ENCODE results near the gene RAPGEF1.

DNA sequence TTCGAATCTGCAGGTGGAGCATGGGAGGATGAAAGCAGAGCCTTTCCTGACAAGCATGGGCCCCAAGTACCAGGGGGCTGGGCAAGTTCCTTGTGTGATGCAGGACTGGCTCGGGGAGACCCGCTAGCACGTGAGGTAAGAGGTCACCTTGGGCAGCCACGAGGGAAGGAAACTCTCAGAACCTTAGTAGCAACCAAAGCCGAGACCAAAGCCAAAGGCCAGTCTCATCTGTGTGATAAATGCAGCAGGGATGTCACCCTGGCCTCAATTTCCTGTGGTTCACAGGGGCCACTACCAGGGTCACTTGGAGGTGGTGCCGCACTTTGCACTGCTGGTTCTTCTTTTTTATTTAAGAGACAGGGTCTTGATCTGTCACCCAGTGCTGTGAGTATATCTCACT, 155.0 kb downstream of the RAPGEF1 start:
- TF ChIP-seq, protein P1, sequence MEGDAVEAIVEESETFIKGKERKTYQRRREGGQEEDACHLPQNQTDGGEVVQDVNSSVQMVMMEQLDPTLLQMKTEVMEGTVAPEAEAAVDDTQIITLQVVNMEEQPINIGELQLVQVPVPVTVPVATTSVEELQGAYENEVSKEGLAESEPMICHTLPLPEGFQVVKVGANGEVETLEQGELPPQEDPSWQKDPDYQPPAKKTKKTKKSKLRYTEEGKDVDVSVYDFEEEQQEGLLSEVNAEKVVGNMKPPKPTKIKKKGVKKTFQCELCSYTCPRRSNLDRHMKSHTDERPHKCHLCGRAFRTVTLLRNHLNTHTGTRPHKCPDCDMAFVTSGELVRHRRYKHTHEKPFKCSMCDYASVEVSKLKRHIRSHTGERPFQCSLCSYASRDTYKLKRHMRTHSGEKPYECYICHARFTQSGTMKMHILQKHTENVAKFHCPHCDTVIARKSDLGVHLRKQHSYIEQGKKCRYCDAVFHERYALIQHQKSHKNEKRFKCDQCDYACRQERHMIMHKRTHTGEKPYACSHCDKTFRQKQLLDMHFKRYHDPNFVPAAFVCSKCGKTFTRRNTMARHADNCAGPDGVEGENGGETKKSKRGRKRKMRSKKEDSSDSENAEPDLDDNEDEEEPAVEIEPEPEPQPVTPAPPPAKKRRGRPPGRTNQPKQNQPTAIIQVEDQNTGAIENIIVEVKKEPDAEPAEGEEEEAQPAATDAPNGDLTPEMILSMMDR (IDR thresholded peaks at IDR 0.05; ENCODE audit: poor library complexity, severe bottlenecking): no peak
- no peak for TF ChIP-seq EP300 (conservative IDR thresholded peaks at IDR 0.05; ENCODE audit: poor library complexity, severe bottlenecking)
- TF ChIP-seq POLR2AphosphoS5 (IDR thresholded peaks at IDR 0.05): no peak
- TF ChIP-seq, protein P2, sequence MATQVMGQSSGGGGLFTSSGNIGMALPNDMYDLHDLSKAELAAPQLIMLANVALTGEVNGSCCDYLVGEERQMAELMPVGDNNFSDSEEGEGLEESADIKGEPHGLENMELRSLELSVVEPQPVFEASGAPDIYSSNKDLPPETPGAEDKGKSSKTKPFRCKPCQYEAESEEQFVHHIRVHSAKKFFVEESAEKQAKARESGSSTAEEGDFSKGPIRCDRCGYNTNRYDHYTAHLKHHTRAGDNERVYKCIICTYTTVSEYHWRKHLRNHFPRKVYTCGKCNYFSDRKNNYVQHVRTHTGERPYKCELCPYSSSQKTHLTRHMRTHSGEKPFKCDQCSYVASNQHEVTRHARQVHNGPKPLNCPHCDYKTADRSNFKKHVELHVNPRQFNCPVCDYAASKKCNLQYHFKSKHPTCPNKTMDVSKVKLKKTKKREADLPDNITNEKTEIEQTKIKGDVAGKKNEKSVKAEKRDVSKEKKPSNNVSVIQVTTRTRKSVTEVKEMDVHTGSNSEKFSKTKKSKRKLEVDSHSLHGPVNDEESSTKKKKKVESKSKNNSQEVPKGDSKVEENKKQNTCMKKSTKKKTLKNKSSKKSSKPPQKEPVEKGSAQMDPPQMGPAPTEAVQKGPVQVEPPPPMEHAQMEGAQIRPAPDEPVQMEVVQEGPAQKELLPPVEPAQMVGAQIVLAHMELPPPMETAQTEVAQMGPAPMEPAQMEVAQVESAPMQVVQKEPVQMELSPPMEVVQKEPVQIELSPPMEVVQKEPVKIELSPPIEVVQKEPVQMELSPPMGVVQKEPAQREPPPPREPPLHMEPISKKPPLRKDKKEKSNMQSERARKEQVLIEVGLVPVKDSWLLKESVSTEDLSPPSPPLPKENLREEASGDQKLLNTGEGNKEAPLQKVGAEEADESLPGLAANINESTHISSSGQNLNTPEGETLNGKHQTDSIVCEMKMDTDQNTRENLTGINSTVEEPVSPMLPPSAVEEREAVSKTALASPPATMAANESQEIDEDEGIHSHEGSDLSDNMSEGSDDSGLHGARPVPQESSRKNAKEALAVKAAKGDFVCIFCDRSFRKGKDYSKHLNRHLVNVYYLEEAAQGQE (IDR thresholded peaks at IDR 0.05; ENCODE audit: borderline replicate concordance): no peak
- TF ChIP-seq MXI1 (conservative IDR thresholded peaks at IDR 0.05; ENCODE audit: poor library complexity, severe bottlenecking): no peak
- no peak for TF ChIP-seq RAD21 (conservative IDR thresholded peaks at IDR 0.05)
- TF ChIP-seq EZH2 (IDR thresholded peaks at IDR 0.05; ENCODE audit: borderline replicate concordance, insufficient read depth, low read length, poor library complexity, severe bottlenecking): no peak
- no peak for TF ChIP-seq TAF1 (IDR thresholded peaks at IDR 0.05; ENCODE audit: low read depth)
- no peak for TF ChIP-seq SMC3 (conservative IDR thresholded peaks at IDR 0.05; ENCODE audit: poor library complexity)
